ENCODE data around the gene PHF21A.

The PHF21A gene

GRCh38 chr11:46072172-46072964, 48.9 kb downstream of the PHF21A start:
- DNase-seq (ENCODE audit: low read depth, low spot score), result no peak
- H3K4me3 ChIP-seq (ENCODE audit: low read depth, low read length), result no peak overlapping the region
- TF ChIP-seq CTCF (IDR thresholded peaks at IDR 0.05; ENCODE audit: low read depth, low read length), result no peak
- in situ Hi-C loops (cut with HindIII; ENCODE audit: low sequenced_read_pairs), result no loop called here

GRCh38 chr11:46071091-46071490, 50.2 kb downstream of the PHF21A start:
- in situ Hi-C loops (cut with HindIII; ENCODE audit: low sequenced_read_pairs), result no loop called here
- no peak for TF ChIP-seq CTCF (IDR thresholded peaks at IDR 0.05; ENCODE audit: low read depth, low read length)
- H3K4me3 ChIP-seq (ENCODE audit: low read depth, low read length), result no peak overlapping the region
- no peak for DNase-seq (ENCODE audit: low read depth, low spot score)

GRCh38 chr11:46069595-46069994, 51.7 kb downstream of the PHF21A start:
- no peak for DNase-seq (ENCODE audit: low read depth, low spot score)
- no peak for TF ChIP-seq CTCF (IDR thresholded peaks at IDR 0.05; ENCODE audit: low read depth, low read length)
- no peak overlapping the region for H3K4me3 ChIP-seq (ENCODE audit: low read depth, low read length)
- in situ Hi-C loops (cut with HindIII; ENCODE audit: low sequenced_read_pairs), result no loop called here

- in situ Hi-C loops (cut with HindIII; ENCODE audit: low sequenced_read_pairs), result no loop called here
- H3K4me3 ChIP-seq (ENCODE audit: low read depth, low read length), result no peak overlapping the region
- no peak for TF ChIP-seq CTCF (IDR thresholded peaks at IDR 0.05; ENCODE audit: low read depth, low read length)
- DNase-seq (ENCODE audit: low read depth, low spot score), result no peak
Measured at GRCh38 chr11:46066335-46066734, 54.9 kb downstream of the PHF21A start.

GRCh38 chr11:46065681-46066080, 55.6 kb downstream of the PHF21A start:
- DNase-seq (ENCODE audit: low read depth, low spot score), result no peak
- H3K4me3 ChIP-seq (ENCODE audit: low read depth, low read length), result no peak overlapping the region
- no peak for TF ChIP-seq CTCF (IDR thresholded peaks at IDR 0.05; ENCODE audit: low read depth, low read length)
- in situ Hi-C loops (cut with HindIII; ENCODE audit: low sequenced_read_pairs), result no loop called here

GRCh38 chr11:46064221-46064620, 57.0 kb downstream of the PHF21A start:
- TF ChIP-seq CTCF (IDR thresholded peaks at IDR 0.05; ENCODE audit: low read depth, low read length), result no peak
- no peak for DNase-seq (ENCODE audit: low read depth, low spot score)
- H3K4me3 ChIP-seq (ENCODE audit: low read depth, low read length), result no peak overlapping the region
- in situ Hi-C loops (cut with HindIII; ENCODE audit: low sequenced_read_pairs), result no loop called here
